HEK293 (cell line): Measurements from ENCODE around the gene SMIM8.

Experiments
- KLF10 ChIP-seq: fragments of 450-650 bp; IDR thresholded peaks from 2 replicates; pipeline ENCODE4 v1.5.1; 2018; ENCODE audit warnings: missing biosample characterization, mild to moderate bottlenecking, missing genetic modification characterization
- YY1 ChIP-seq: fragments of 450-650 bp; formaldehyde crosslinking; IDR thresholded peaks from 2 replicates; pipeline ENCODE4 v1.5.1; 2018; ENCODE audit warnings: missing biosample characterization, missing genetic modification characterization
- ZNF114 ChIP-seq: fragments of 450-650 bp; formaldehyde crosslinking; IDR thresholded peaks from 2 replicates; pipeline ENCODE4 v1.5.0; 2017; ENCODE audit warnings: missing biosample characterization, missing genetic modification characterization
- ZNF221 ChIP-seq: fragments of 450-650 bp; formaldehyde crosslinking; IDR thresholded peaks from 2 replicates; pipeline ENCODE4 v1.5.1; 2017; ENCODE audit warnings: missing biosample characterization, missing genetic modification characterization, borderline replicate concordance
- ZNF274 ChIP-seq, 2 experiments: fragments of 200-500 bp in 1 of 2; fragments of 450-650 bp in 1 of 2; sonication (Bioruptor generic) in 1 of 2; formaldehyde crosslinking in 1 of 2; IDR thresholded peaks; 2 replicates each; pipeline versions ENCODE4 v1.5.1 to v1.6.1; 2014 to 2016; ENCODE audit warnings: borderline replicate concordance in 1 of 2, inconsistent platforms in 1 of 2, low read length in 1 of 2, missing biosample characterization in 1 of 2, missing genetic modification characterization in 1 of 2
- ZNF37A ChIP-seq: fragments of 450-650 bp; IDR thresholded peaks from 2 replicates; pipeline ENCODE4 v1.5.1; 2018; ENCODE audit warnings: missing biosample characterization, missing genetic modification characterization
- ZNF423 ChIP-seq: fragments of 450-650 bp; formaldehyde crosslinking; IDR thresholded peaks from 2 replicates; pipeline ENCODE4 v1.5.1; 2016; ENCODE audit warnings: missing biosample characterization, missing genetic modification characterization
- ZNF510 ChIP-seq: fragments of 450-650 bp; formaldehyde crosslinking; IDR thresholded peaks from 2 replicates; pipeline ENCODE4 v1.5.1; 2018; ENCODE audit warnings: mild to moderate bottlenecking, missing genetic modification characterization, missing biosample characterization; ENCODE audit not compliant: insufficient replicate concordance
- ZNF558 ChIP-seq: fragments of 450-650 bp; formaldehyde crosslinking; IDR thresholded peaks from 2 replicates; pipeline ENCODE4 v1.5.1; 2016; ENCODE audit warnings: missing biosample characterization, missing genetic modification characterization
- ZNF792 ChIP-seq: fragments of 450-650 bp; formaldehyde crosslinking; IDR thresholded peaks from 2 replicates; pipeline ENCODE4 v1.5.1; 2016; ENCODE audit warnings: missing biosample characterization, missing genetic modification characterization
- TF ChIP-seq, protein P1 (sequence below): fragments of 450-650 bp; formaldehyde crosslinking; IDR thresholded peaks from 2 replicates; pipeline ENCODE4 v1.5.1; 2016; ENCODE audit warnings: missing biosample characterization, missing genetic modification characterization
- TF ChIP-seq, protein P2 (sequence below): fragments of 450-650 bp; formaldehyde crosslinking; IDR thresholded peaks from 2 replicates; pipeline ENCODE4 v1.5.1; 2016; ENCODE audit warnings: missing biosample characterization, missing genetic modification characterization
- TF ChIP-seq, protein P3 (sequence below): fragments of 450-650 bp; formaldehyde crosslinking; conservative IDR thresholded peaks from 2 replicates; pipeline ENCODE4 v1.5.1; 2016; ENCODE audit warnings: low read depth, missing biosample characterization, missing genetic modification characterization
- TF ChIP-seq, protein P4 (sequence below): fragments of 450-650 bp; formaldehyde crosslinking; IDR thresholded peaks from 2 replicates; pipeline ENCODE4 v1.5.0; 2017; ENCODE audit warnings: missing biosample characterization, missing genetic modification characterization, borderline replicate concordance

DNA sequence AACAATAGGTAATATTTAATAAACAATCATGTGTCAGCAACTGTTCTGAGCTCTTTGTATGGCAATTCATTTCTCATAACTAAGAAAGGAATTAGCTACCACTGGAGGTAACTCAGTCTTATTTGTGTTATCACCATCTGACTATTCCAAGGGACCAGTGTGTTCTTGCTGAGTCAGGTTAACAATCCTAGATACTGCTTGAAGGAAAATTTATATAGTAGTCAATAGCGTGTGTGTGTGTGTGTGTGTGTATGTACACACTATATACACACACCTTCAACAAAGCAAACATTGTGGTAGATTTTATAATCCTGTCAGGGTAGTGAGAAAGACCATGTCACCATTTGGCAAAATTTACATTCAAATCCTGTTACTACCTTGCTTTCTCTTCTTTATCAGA is 45.8 kb upstream of the SMIM8 start:
- TF ChIP-seq KLF10 (tag by site-specific recombination) (no peak), ZNF558 (tag by site-specific recombination) (no peak), YY1 (tag by site-specific recombination) (no peak), ZNF221 (tag by site-specific recombination) (no peak), ZNF423 (tag by site-specific recombination) (no peak), ZNF114 (tag by site-specific recombination) (no peak), ZNF792 (tag by site-specific recombination) (no peak), ZNF274 (IDR thresholded peaks at IDR 0.05; ENCODE audit: low read length) (no peak), ZNF274 (tag by site-specific recombination; IDR thresholded peaks at IDR 0.05; ENCODE audit: borderline replicate concordance) (no peak), ZNF37A (tag by site-specific recombination) (no peak), ZNF510 (no peak)
- TF ChIP-seq, protein P1, sequence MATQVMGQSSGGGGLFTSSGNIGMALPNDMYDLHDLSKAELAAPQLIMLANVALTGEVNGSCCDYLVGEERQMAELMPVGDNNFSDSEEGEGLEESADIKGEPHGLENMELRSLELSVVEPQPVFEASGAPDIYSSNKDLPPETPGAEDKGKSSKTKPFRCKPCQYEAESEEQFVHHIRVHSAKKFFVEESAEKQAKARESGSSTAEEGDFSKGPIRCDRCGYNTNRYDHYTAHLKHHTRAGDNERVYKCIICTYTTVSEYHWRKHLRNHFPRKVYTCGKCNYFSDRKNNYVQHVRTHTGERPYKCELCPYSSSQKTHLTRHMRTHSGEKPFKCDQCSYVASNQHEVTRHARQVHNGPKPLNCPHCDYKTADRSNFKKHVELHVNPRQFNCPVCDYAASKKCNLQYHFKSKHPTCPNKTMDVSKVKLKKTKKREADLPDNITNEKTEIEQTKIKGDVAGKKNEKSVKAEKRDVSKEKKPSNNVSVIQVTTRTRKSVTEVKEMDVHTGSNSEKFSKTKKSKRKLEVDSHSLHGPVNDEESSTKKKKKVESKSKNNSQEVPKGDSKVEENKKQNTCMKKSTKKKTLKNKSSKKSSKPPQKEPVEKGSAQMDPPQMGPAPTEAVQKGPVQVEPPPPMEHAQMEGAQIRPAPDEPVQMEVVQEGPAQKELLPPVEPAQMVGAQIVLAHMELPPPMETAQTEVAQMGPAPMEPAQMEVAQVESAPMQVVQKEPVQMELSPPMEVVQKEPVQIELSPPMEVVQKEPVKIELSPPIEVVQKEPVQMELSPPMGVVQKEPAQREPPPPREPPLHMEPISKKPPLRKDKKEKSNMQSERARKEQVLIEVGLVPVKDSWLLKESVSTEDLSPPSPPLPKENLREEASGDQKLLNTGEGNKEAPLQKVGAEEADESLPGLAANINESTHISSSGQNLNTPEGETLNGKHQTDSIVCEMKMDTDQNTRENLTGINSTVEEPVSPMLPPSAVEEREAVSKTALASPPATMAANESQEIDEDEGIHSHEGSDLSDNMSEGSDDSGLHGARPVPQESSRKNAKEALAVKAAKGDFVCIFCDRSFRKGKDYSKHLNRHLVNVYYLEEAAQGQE (tag by site-specific recombination) = no peak
- TF ChIP-seq, protein P2, sequence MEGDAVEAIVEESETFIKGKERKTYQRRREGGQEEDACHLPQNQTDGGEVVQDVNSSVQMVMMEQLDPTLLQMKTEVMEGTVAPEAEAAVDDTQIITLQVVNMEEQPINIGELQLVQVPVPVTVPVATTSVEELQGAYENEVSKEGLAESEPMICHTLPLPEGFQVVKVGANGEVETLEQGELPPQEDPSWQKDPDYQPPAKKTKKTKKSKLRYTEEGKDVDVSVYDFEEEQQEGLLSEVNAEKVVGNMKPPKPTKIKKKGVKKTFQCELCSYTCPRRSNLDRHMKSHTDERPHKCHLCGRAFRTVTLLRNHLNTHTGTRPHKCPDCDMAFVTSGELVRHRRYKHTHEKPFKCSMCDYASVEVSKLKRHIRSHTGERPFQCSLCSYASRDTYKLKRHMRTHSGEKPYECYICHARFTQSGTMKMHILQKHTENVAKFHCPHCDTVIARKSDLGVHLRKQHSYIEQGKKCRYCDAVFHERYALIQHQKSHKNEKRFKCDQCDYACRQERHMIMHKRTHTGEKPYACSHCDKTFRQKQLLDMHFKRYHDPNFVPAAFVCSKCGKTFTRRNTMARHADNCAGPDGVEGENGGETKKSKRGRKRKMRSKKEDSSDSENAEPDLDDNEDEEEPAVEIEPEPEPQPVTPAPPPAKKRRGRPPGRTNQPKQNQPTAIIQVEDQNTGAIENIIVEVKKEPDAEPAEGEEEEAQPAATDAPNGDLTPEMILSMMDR = no peak
- TF ChIP-seq, protein P3, sequence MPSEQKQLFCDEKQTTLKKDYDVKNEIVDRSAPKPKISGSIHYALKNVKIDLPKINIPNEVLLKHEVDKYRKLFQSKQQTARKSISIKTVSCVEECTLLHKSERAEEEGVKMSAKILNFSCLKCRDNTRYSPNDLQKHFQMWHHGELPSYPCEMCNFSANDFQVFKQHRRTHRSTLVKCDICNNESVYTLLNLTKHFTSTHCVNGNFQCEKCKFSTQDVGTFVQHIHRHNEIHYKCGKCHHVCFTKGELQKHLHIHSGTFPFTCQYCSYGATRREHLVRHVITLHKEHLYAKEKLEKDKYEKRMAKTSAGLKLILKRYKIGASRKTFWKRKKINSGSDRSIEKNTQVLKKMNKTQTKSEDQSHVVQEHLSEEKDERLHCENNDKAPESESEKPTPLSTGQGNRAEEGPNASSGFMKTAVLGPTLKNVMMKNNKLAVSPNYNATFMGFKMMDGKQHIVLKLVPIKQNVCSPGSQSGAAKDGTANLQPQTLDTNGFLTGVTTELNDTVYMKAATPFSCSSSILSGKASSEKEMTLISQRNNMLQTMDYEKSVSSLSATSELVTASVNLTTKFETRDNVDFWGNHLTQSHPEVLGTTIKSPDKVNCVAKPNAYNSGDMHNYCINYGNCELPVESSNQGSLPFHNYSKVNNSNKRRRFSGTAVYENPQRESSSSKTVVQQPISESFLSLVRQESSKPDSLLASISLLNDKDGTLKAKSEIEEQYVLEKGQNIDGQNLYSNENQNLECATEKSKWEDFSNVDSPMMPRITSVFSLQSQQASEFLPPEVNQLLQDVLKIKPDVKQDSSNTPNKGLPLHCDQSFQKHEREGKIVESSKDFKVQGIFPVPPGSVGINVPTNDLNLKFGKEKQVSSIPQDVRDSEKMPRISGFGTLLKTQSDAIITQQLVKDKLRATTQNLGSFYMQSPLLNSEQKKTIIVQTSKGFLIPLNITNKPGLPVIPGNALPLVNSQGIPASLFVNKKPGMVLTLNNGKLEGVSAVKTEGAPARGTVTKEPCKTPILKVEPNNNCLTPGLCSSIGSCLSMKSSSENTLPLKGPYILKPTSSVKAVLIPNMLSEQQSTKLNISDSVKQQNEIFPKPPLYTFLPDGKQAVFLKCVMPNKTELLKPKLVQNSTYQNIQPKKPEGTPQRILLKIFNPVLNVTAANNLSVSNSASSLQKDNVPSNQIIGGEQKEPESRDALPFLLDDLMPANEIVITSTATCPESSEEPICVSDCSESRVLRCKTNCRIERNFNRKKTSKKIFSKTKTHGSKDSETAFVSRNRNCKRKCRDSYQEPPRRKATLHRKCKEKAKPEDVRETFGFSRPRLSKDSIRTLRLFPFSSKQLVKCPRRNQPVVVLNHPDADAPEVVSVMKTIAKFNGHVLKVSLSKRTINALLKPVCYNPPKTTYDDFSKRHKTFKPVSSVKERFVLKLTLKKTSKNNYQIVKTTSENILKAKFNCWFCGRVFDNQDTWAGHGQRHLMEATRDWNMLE (tag by site-specific recombination) = no peak
- TF ChIP-seq, protein P4, sequence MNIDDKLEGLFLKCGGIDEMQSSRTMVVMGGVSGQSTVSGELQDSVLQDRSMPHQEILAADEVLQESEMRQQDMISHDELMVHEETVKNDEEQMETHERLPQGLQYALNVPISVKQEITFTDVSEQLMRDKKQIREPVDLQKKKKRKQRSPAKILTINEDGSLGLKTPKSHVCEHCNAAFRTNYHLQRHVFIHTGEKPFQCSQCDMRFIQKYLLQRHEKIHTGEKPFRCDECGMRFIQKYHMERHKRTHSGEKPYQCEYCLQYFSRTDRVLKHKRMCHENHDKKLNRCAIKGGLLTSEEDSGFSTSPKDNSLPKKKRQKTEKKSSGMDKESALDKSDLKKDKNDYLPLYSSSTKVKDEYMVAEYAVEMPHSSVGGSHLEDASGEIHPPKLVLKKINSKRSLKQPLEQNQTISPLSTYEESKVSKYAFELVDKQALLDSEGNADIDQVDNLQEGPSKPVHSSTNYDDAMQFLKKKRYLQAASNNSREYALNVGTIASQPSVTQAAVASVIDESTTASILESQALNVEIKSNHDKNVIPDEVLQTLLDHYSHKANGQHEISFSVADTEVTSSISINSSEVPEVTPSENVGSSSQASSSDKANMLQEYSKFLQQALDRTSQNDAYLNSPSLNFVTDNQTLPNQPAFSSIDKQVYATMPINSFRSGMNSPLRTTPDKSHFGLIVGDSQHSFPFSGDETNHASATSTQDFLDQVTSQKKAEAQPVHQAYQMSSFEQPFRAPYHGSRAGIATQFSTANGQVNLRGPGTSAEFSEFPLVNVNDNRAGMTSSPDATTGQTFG (tag by site-specific recombination) = no peak
